Measurements from ENCODE around the gene SYNE3.

GRCh38 chr14:95494456-95494855 is 22.0 kb downstream of the SYNE3 start:
- TF ChIP-seq CTCF (IDR thresholded peaks at IDR 0.05), result no peak
- no peak for TF ChIP-seq POLR2A (IDR thresholded peaks at IDR 0.05)
